Caco-2 (cell line): Measurements from ENCODE around the gene NSUN2. TPM values are rescaled to one million over a fixed set of nuclear protein-coding genes. Genes with fewer than 3 reads are reported as not detected.

ENCODE experiments used
- BruUV-seq: library from RNA; stranded (reverse); fragments of 400-500 nt; replicated peaks from 2 replicates; lab custom pipeline; 2021; lab: Mats Ljungman, UMichigan
- CTCF ChIA-PET: fragments of 300-600 bp; sonication (Branson Sonifier 250); formaldehyde crosslinking; loops from one replicate; lab custom pipeline; 2022; ENCODE audit warnings: antibody characterized with exemption; lab: Charles Lee
- POLR2A ChIA-PET: fragments of 300-600 bp; sonication (Branson Sonifier 250); formaldehyde crosslinking; loops from one replicate; lab custom pipeline; 2022; ENCODE audit warnings: antibody characterized with exemption; lab: Charles Lee
- DNase-seq, 2 experiments: peaks; one replicate each; pipeline versions ENCODE4 v3.0.0 to v3.0.0-alpha.2; 2020 to 2022
- H3K27me3 ChIP-seq: replicated peaks from 2 replicates; pipeline ENCODE4 v1.6.0; 2011; ENCODE audit warnings: low read length; ENCODE audit not compliant: control insufficient read depth, insufficient read depth
- H3K36me3 ChIP-seq: 2 replicates; pipeline ENCODE4 v1.5.1; 2011; ENCODE audit warnings: low read length; ENCODE audit not compliant: control insufficient read depth, insufficient read depth
- H3K4me1 ChIP-seq: fragments of 250-450 bp; sonication (Bioruptor Pico); 2 replicates; pipeline ENCODE4 v1.5.1; 2020; ENCODE audit warnings: mild to moderate bottlenecking
- H3K4me3 ChIP-seq: 2 replicates; pipeline ENCODE4 v1.5.1; 2011; ENCODE audit warnings: low read depth, mild to moderate bottlenecking, control low read depth, low read length
- H3K9me3 ChIP-seq: fragments of 250-450 bp; sonication (Bioruptor Pico); 2 replicates; pipeline ENCODE4 v1.5.1; 2020; ENCODE audit warnings: mild to moderate bottlenecking, moderate library complexity
- H3K27ac Mint-ChIP-seq: one replicate; pipeline ENCODE4 v1.8.0; 2022; ENCODE audit warnings: mixed read lengths; ENCODE audit not compliant: unreplicated experiment
- H3K27me3 Mint-ChIP-seq: one replicate; pipeline ENCODE4 v1.8.0; 2022; ENCODE audit warnings: mixed read lengths; ENCODE audit not compliant: insufficient read depth, unreplicated experiment
- H3K36me3 Mint-ChIP-seq: one replicate; pipeline ENCODE4 v1.8.0; 2022; ENCODE audit warnings: mild to moderate bottlenecking, mixed read lengths; ENCODE audit not compliant: insufficient read depth, unreplicated experiment
- H3K4me1 Mint-ChIP-seq: one replicate; pipeline ENCODE4 v1.8.0; 2022; ENCODE audit warnings: low read depth, mixed read lengths; ENCODE audit not compliant: unreplicated experiment
- H3K4me3 Mint-ChIP-seq: one replicate; pipeline ENCODE4 v1.8.0; 2022; ENCODE audit warnings: mild to moderate bottlenecking, moderate library complexity, mixed read lengths; ENCODE audit not compliant: unreplicated experiment
- H3K9me3 Mint-ChIP-seq: one replicate; pipeline ENCODE4 v1.8.0; 2022; ENCODE audit warnings: mixed read lengths; ENCODE audit not compliant: unreplicated experiment
- CTCF ChIP-seq, 2 experiments: fragments of 200-600 bp in 1 of 2; IDR thresholded peaks; 1 replicate in 1 of 2; 2 replicates in 1 of 2; pipeline versions ENCODE4 v1.5.1 to v1.8.0; 2011 to 2022; ENCODE audit warnings: antibody characterized with exemption in 1 of 2, control low read depth in 1 of 2, inconsistent platforms in 1 of 2, low read depth in 1 of 2, low read length in 1 of 2, mild to moderate bottlenecking in 1 of 2, moderate library complexity in 1 of 2; ENCODE audit not compliant: insufficient read depth in 1 of 2, severe bottlenecking in 1 of 2, unreplicated experiment in 1 of 2
- intact Hi-C: fragments of 100-400 bp; cut with micrococcal nuclease; formaldehyde crosslinking; loops from one replicate; pipeline ENCODE4 v1.10.0; 2022; ENCODE audit not compliant: unreplicated experiment
- total RNA-seq: library from RNA; stranded (reverse); gene quantifications from 2 replicates; pipeline ENCODE4 v1.2.3, GENCODE V29; 2022

The NSUN2 gene
- total RNA-seq, 1 experiment from 2014 or later, result 93.8 TPM

GRCh38 chr5:6581090-6581489 is 51.8 kb downstream of the NSUN2 start:
- Histone ChIP-seq H3K9me3 (no peaks in the 10 kb centered on the region), H3K4me1 (no peaks in the 10 kb centered on the region), H3K4me3 (no peak overlapping the region), H3K36me3 (no peaks in the 10 kb centered on the region), H3K27me3 (no peaks in the 10 kb centered on the region)
- no peak for DNase-seq
- BruUV-seq, result no TSS peak
- Mint-ChIP-seq H3K4me3 (no peak overlapping the region), H3K27ac (no peak overlapping the region), H3K36me3 (no peaks in the 10 kb centered on the region), H3K4me1 (no peaks in the 10 kb centered on the region), H3K27me3 (peaks cover 24% of the 10 kb centered on the region), H3K9me3 (no peaks in the 10 kb centered on the region)
- TF ChIP-seq CTCF (IDR thresholded peaks at IDR 0.05; ENCODE audit: insufficient read depth in 1 of 2, low read depth in 1 of 2, low read length in 1 of 2, severe bottlenecking in 1 of 2, unreplicated experiment in 1 of 2), result no peak
- POLR2A ChIA-PET, result no interaction called here
- intact Hi-C loops, result no loop called here
- CTCF ChIA-PET, result no interaction called here

DNA sequence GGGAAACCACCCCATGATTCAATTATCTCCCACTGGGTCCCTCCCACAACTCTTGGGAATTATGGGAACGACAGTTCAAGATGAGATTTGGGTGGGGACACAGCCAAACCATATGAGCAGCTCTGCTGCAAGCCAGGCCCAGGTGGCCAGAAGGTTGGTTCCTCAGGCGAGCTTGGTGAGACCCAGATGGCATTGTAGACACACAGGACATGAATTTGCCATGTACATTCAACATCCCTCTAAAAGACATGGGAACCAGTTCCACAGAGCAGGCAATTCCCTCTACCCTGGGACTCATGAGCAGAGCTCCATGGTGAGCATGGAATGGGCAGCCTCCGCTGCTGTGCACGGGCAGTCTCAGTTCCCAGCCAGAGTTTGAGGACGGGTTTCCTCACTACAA is 53.3 kb downstream of the NSUN2 start:
- no peaks in the 10 kb centered on the region for H3K9me3 Mint-ChIP-seq
- H3K27me3 ChIP-seq, result no peaks in the 10 kb centered on the region
- H3K4me1 ChIP-seq, result no peaks in the 10 kb centered on the region
- intact Hi-C loops, result loop anchor here (10.0 kb wide), 1 partner anchor 205 kb away; the partner anchor contains the start of gene MED10
- H3K4me3 Mint-ChIP-seq, result no peak overlapping the region
- no peaks in the 10 kb centered on the region for H3K36me3 ChIP-seq
- no peaks in the 10 kb centered on the region for H3K4me1 Mint-ChIP-seq
- no TSS peak for BruUV-seq
- ChIA-PET CTCF (no interaction called here), POLR2A (no interaction called here)
- H3K27ac Mint-ChIP-seq, result no peak overlapping the region
- H3K4me3 ChIP-seq, result no peak overlapping the region
- DNase-seq, result no peak
- no peaks in the 10 kb centered on the region for H3K9me3 ChIP-seq
- no peaks in the 10 kb centered on the region for H3K36me3 Mint-ChIP-seq
- TF ChIP-seq CTCF (IDR thresholded peaks at IDR 0.05; ENCODE audit: insufficient read depth in 1 of 2, low read depth in 1 of 2, low read length in 1 of 2, severe bottlenecking in 1 of 2, unreplicated experiment in 1 of 2), result no peak
- peaks cover 17% of the 10 kb centered on the region for H3K27me3 Mint-ChIP-seq

DNA sequence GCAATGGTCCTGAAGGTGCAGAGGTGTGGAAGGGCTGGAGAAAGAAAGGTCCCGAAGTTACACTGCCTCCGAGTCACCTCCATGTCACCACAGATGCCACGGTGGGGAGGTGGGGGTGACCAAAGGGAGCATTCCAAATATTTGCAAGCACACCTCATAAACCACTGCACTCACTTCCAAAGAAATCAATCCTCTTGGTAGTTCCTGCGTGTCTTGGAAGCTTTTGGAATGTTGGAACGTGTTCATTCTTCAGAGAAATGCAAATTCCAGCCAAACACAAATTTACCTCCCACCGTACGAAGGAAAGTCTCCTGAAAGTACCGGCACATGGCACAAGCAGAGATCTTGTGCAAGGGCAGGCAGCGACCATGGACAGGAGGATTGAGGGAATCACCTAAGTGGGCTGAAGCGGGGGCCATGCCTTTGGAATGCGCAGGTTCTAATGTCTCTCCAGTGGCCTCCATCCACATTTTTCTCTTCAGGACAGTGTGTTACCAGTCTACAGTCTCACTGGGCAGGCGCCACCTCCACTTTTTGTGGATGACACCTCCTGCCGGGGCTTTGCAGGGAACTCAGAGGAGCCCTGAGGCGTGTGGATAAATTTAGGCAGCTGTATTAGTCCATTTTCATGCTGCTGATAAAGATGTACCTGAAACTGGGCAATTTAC is 54.0 kb downstream of the NSUN2 start:
- Mint-ChIP-seq H3K36me3 (no peaks in the 10 kb centered on the region), H3K27ac (no peak overlapping the region), H3K27me3 (peaks cover 18% of the 10 kb centered on the region), H3K4me1 (no peaks in the 10 kb centered on the region), H3K4me3 (no peak overlapping the region), H3K9me3 (no peaks in the 10 kb centered on the region)
- ChIA-PET CTCF (no interaction called here), POLR2A (no interaction called here)
- Histone ChIP-seq H3K4me3 (no peak overlapping the region), H3K36me3 (no peaks in the 10 kb centered on the region), H3K27me3 (no peaks in the 10 kb centered on the region), H3K9me3 (no peaks in the 10 kb centered on the region), H3K4me1 (no peaks in the 10 kb centered on the region)
- no peak for DNase-seq
- BruUV-seq, result no TSS peak
- no peak for TF ChIP-seq CTCF (IDR thresholded peaks at IDR 0.05; ENCODE audit: insufficient read depth in 1 of 2, low read depth in 1 of 2, low read length in 1 of 2, severe bottlenecking in 1 of 2, unreplicated experiment in 1 of 2)
- intact Hi-C loops, result loop anchor here (10.0 kb wide), 1 partner anchor 204 kb away; the partner anchor contains the start of gene MED10
